GM12878 (cell line): ENCODE results near the gene PROX2. TPM values are rescaled to one million over a fixed set of nuclear protein-coding genes. Genes with fewer than 3 reads are reported as not detected.

Experiments
- ATAC-seq: fragments of 200-7000 bp; cut with Tn5 transposase; 3 replicates; pipeline ENCODE4 v1.9.1; 2020; ENCODE audit warnings: mild to moderate bottlenecking, moderate library complexity
- BruUV-seq: library from RNA; stranded (reverse); fragments of 400-500 nt; replicated peaks from 2 replicates; lab custom pipeline; 2021; lab: Mats Ljungman, UMichigan
- CTCF ChIA-PET: fragments of 300-600 bp; sonication (Branson Sonifier 250); formaldehyde crosslinking; extraction: SDS; loops from one replicate; lab custom pipeline; 2021; ENCODE audit warnings: inconsistent platforms; lab: Yijun Ruan, JAX
- POLR2A ChIA-PET: fragments of 350-600 bp; formaldehyde crosslinking; extraction: SDS; loops from one replicate; lab custom pipeline; 2021; ENCODE audit warnings: inconsistent platforms; lab: Charles Lee
- RAD21 ChIA-PET: fragments of 300-600 bp; sonication (Branson Sonifier 250); formaldehyde crosslinking; loops from one replicate; lab custom pipeline; 2023; ENCODE audit warnings: antibody characterized with exemption; ENCODE audit not compliant: unreplicated experiment; lab: Charles Lee
- SMC1A ChIA-PET: fragments of 300-600 bp; sonication (Branson Sonifier 250); formaldehyde crosslinking; loops from one replicate; lab custom pipeline; 2023; ENCODE audit not compliant: unreplicated experiment, uncharacterized antibody; lab: Charles Lee
- DNase-seq: peaks from one replicate; pipeline ENCODE4 v3.0.0-alpha.2; 2011; ENCODE audit warnings: low read depth, low spot score
- FAIRE-seq: peaks from 3 replicates; lab custom pipeline; 2011; peaks lifted over from hg19 to GRCh38; lab: Jason Lieb, UNC
- H2AFZ ChIP-seq: 2 replicates; pipeline ENCODE4 v1.6.0; 2011; ENCODE audit warnings: low read depth, low read length, control low read depth; ENCODE audit not compliant: control insufficient read depth
- H3K27ac ChIP-seq: 2 replicates; pipeline ENCODE4 v1.5.1; 2011; ENCODE audit warnings: control low read depth; ENCODE audit not compliant: control insufficient read depth, insufficient read depth
- H3K27me3 ChIP-seq, 2 experiments: replicated peaks in 1 of 2; 2 replicates each; pipeline versions ENCODE4 v1.6.0 to v1.6.1; 2011; ENCODE audit warnings: low read length in 1 of 2; ENCODE audit not compliant: control insufficient read depth in 2 of 2, insufficient read depth in 2 of 2
- H3K36me3 ChIP-seq, 2 experiments: 2 replicates each; pipeline ENCODE4 v1.5.1; 2011; ENCODE audit warnings: low read length in 1 of 2; ENCODE audit not compliant: control insufficient read depth in 2 of 2, insufficient read depth in 2 of 2
- H3K4me1 ChIP-seq: 2 replicates; pipeline ENCODE4 v1.6.1; 2011; ENCODE audit warnings: mild to moderate bottlenecking, low read length, moderate library complexity, mixed read lengths; ENCODE audit not compliant: control insufficient read depth, insufficient read depth
- H3K4me2 ChIP-seq: 2 replicates; pipeline ENCODE4 v1.6.0; 2011; ENCODE audit warnings: control low read depth; ENCODE audit not compliant: control insufficient read depth, insufficient read depth
- H3K4me3 ChIP-seq: fragments of 200-600 bp; sonication (generic); 2 replicates; pipeline ENCODE4 v1.5.1; 2016
- H3K79me2 ChIP-seq: 2 replicates; pipeline ENCODE4 v1.6.0; 2011; ENCODE audit warnings: low read length; ENCODE audit not compliant: control insufficient read depth, insufficient read depth
- H3K9ac ChIP-seq: 2 replicates; pipeline ENCODE4 v1.8.0; 2011; ENCODE audit warnings: low read length, control low read depth, mixed read lengths; ENCODE audit not compliant: control insufficient read depth, insufficient read depth
- H3K9me3 ChIP-seq: replicated peaks from 3 replicates; pipeline ENCODE4 v1.5.1; 2011; ENCODE audit warnings: mild to moderate bottlenecking, low read length; ENCODE audit not compliant: control insufficient read depth, insufficient read depth
- H4K20me1 ChIP-seq: 2 replicates; pipeline ENCODE4 v1.6.0; 2011; ENCODE audit not compliant: control insufficient read depth, insufficient read depth
- EED ChIP-seq: sonication (generic); IDR thresholded peaks from 2 replicates; pipeline ENCODE4 v1.6.1; 2016; ENCODE audit warnings: antibody characterized with exemption, low read depth
- ELK1 ChIP-seq: IDR thresholded peaks from 2 replicates; pipeline ENCODE4 v1.6.1; 2012; ENCODE audit warnings: low read depth, low read length, improper control_type of control experiment
- POU2F2 ChIP-seq: IDR thresholded peaks from 3 replicates; pipeline ENCODE4 v1.6.1; 2011; ENCODE audit warnings: low read depth, mild to moderate bottlenecking, low read length, borderline replicate concordance
- REST ChIP-seq: IDR thresholded peaks from 2 replicates; pipeline ENCODE4 v1.6.1; 2012; ENCODE audit warnings: mild to moderate bottlenecking, low read depth, low read length
- SUPT20H ChIP-seq: IDR thresholded peaks from 2 replicates; pipeline ENCODE4 v1.6.1; 2011; ENCODE audit warnings: low read depth, mild to moderate bottlenecking, low read length, moderate library complexity, borderline replicate concordance; ENCODE audit not compliant: control insufficient read depth
- WRNIP1 ChIP-seq: IDR thresholded peaks from 2 replicates; pipeline ENCODE4 v1.6.1; 2011; ENCODE audit warnings: low read depth, low read length, improper control_type of control experiment, borderline replicate concordance
- YY1 ChIP-seq: IDR thresholded peaks from 2 replicates; pipeline ENCODE4 v1.6.1; 2011; ENCODE audit warnings: low read depth, mild to moderate bottlenecking, low read length
- WGBS: methylation state at CpG from one replicate; pipeline ENCODE4 v1.1.6; 2016; ENCODE audit warnings: low lambda C conversion rate; ENCODE audit not compliant: insufficient replicate concordance, insufficient coverage; ENCODE audit errors: missing lambda C conversion rate; 5-methylcytosine and 5-hydroxymethylcytosine counted together
- in situ Hi-C: fragments of 300-500 bp; cut with MboI; formaldehyde crosslinking; loops from 9 replicates; pipeline ENCODE4 v1.14.3; 2018; ENCODE audit warnings: mixed read lengths
- intact Hi-C: fragments of 100-400 bp; cut with micrococcal nuclease; formaldehyde crosslinking; loops from one replicate; pipeline ENCODE4 v1.14.2; 2022; ENCODE audit not compliant: unreplicated experiment
- polyA plus RNA-seq, 11 experiments: library from polyadenylated mRNA; depleted of rRNA in 4 of 11; unstranded in 6 of 11; stranded (reverse) in 5 of 11; fragments of >200 nt; fragmentation: Nextera tagmentation in 4 of 11; fragmentation: Illumina TruSeq in 1 of 11; extraction: Ambion mirVana in 4 of 11; extraction: Trizol in 1 of 11; gene quantifications; 1 replicate in 1 of 11; 2 replicates in 10 of 11; pipeline versions ENCODE4 v1.2.1 to v1.2.3, GENCODE V29; 2011 to 2016; ENCODE audit warnings: inconsistent platforms in 2 of 11, missing spikeins in 2 of 11, low read depth in 1 of 11
- total RNA-seq, 4 experiments: library from RNA; depleted of rRNA in 3 of 4; stranded (reverse); fragments of >200 nt in 3 of 4; fragmentation: Illumina TruSeq in 1 of 4; extraction: Trizol in 1 of 4; gene quantifications; 2 replicates each; pipeline versions ENCODE4 v1.2.1 to v1.2.3, GENCODE V29; 2013 to 2021

PROX2 gene
- total and polyA plus RNA-seq, 10 of the 15 experiments (the other 5 are each of a cell fraction or from before 2014, with no cell fraction given) = 0.04 to 0.42 (median 0.19) TPM

- H3K9ac ChIP-seq = no peak overlapping the region
- no peak overlapping the region for H3K27ac ChIP-seq
- CTCF ChIA-PET = interaction anchor here (0.6 to 20.7 kb wide), 6 partner anchors 9 to 260 kb away, joined by 3 to 289 read pairs (median 8); no protein-coding TSS in a partner anchor
- POLR2A ChIA-PET = interaction anchor here (0.8 kb wide), 1 partner anchor 14 kb away, joined by 3 read pairs; no protein-coding TSS in a partner anchor
- no peaks in the 10 kb centered on the region for H3K4me1 ChIP-seq
- no peaks in the 10 kb centered on the region for H3K79me2 ChIP-seq
- RAD21 ChIA-PET = interaction anchor here (0.7 to 2.3 kb wide), 2 partner anchors 37 to 949 kb away, joined by 3 to 7 read pairs; no protein-coding TSS in a partner anchor
- H3K9me3 ChIP-seq = no peaks in the 10 kb centered on the region
- ATAC-seq (no peak), FAIRE-seq (no peak), DNase-seq (no peak)
- in situ Hi-C loops = no loop called here
- no peak overlapping the region for H3K4me3 ChIP-seq
- H2AFZ ChIP-seq = no peak overlapping the region
- SMC1A ChIA-PET = interaction anchor here (1.2 kb wide), 1 partner anchor 8 kb away, joined by 4 read pairs; no protein-coding TSS in a partner anchor
- intact Hi-C loops = loop anchor here (10.0 kb wide), 1 partner anchor 426 kb away; no protein-coding TSS in a partner anchor
- no peaks in the 10 kb centered on the region for H4K20me1 ChIP-seq
- H3K36me3 ChIP-seq = no peaks in the 10 kb centered on the region
- no TSS peak for BruUV-seq
- TF ChIP-seq ELK1 (no peak), SUPT20H (no peak), REST (no peak), POU2F2 (no peak), WRNIP1 (no peak), EED (no peak), YY1 (no peak)
- H3K27me3 ChIP-seq = no peaks in the 10 kb centered on the region; a peak in 1 of 4 replicates
- WGBS = 96% methylated on average over 2 of the region's 8 CpGs
- H3K4me2 ChIP-seq = no peak overlapping the region
Measured at GRCh38 chr14:74868739-74869138, 7.2 kb downstream of the PROX2 start.
